ENCODE data around the gene TOR3A.

DNA sequence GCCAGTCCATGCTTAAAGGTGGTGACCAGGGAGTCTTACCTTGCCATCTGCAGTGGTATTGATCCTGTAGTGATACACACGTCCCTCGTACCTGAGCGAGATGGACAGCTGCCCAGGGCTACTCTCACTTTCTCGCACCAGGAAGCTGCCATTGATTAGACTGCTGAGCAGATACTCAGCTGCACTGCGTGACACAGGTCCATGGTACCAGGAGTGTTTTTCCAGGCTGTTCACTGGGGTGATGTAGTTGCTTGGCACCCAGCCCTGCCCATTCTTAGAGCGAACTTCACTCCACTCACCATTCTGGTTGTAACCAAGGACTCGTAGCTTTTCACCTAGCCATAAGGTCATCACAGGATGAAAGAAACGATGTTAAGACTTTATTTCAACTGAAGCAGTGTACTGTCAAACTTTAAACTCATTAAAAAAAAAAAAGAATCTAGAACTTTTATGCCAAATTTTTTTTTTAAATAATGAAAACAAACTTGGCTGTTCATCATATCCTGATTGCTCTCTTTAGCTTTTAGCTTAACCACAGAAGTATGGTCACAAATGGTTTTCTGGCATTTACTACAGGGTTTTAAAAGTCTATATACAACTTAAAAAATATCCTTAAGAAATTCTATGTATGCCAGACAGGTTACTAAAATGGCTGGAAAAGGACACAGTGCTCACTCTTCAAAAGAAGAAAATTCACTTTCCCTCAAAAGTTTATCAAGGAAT is 44.6 kb downstream of the TOR3A start:
- TF ChIP-seq ZFX (IDR thresholded peaks at IDR 0.05) = no peak
- TF ChIP-seq EZH2 (IDR thresholded peaks at IDR 0.05) = no peak
- no peak for TF ChIP-seq POLR2AphosphoS5 (IDR thresholded peaks at IDR 0.05; ENCODE audit: low read depth, low read length)
- TF ChIP-seq, protein P1, sequence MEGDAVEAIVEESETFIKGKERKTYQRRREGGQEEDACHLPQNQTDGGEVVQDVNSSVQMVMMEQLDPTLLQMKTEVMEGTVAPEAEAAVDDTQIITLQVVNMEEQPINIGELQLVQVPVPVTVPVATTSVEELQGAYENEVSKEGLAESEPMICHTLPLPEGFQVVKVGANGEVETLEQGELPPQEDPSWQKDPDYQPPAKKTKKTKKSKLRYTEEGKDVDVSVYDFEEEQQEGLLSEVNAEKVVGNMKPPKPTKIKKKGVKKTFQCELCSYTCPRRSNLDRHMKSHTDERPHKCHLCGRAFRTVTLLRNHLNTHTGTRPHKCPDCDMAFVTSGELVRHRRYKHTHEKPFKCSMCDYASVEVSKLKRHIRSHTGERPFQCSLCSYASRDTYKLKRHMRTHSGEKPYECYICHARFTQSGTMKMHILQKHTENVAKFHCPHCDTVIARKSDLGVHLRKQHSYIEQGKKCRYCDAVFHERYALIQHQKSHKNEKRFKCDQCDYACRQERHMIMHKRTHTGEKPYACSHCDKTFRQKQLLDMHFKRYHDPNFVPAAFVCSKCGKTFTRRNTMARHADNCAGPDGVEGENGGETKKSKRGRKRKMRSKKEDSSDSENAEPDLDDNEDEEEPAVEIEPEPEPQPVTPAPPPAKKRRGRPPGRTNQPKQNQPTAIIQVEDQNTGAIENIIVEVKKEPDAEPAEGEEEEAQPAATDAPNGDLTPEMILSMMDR (IDR thresholded peaks at IDR 0.05 in 2 of 3, conservative IDR thresholded peaks at IDR 0.05 in 1 of 3; ENCODE audit: borderline replicate concordance in 1 of 3, insufficient read depth in 1 of 3, low read depth in 2 of 3, low read length in 2 of 3) = no peak
- no peak for TF ChIP-seq POLR2A (IDR thresholded peaks at IDR 0.05; ENCODE audit: borderline replicate concordance, extremely low read depth, insufficient read depth, insufficient read length)
- TF ChIP-seq SP1 (IDR thresholded peaks at IDR 0.05; ENCODE audit: low read depth) = no peak
- no peak for TF ChIP-seq SRF (IDR thresholded peaks at IDR 0.05; ENCODE audit: low read depth)
- no peak for TF ChIP-seq SIN3A (IDR thresholded peaks at IDR 0.05; ENCODE audit: low read depth)

Data from HCT116 (cell line).